Upper lobe of left lung (tissue), 4 donors: ENCODE data around the gene CD2AP.

Experiments used
- CTCF ChIP-seq, 6 experiments: fragments of 450-650 bp in 4 of 6; fragments of 200-600 bp in 2 of 6; sonication (generic) in 2 of 6; IDR thresholded peaks; one replicate each; pipeline ENCODE4 v1.5.1; 2016 to 2019; ENCODE audit warnings: antibody characterized with exemption in 6 of 6
- EP300 ChIP-seq, 4 donors: sonication (generic); formaldehyde crosslinking; IDR thresholded peaks; one replicate each; pipeline ENCODE4 v1.5.1; 2017; ENCODE audit warnings: antibody characterized with exemption in 4 of 4, control low read depth in 2 of 4
- POLR2A ChIP-seq, 4 donors: fragments of 450-650 bp; IDR thresholded peaks; one replicate each; pipeline ENCODE4 v1.5.1; 2016 to 2017; ENCODE audit warnings: antibody characterized with exemption in 4 of 4, mild to moderate bottlenecking in 2 of 4
- POLR2AphosphoS5 ChIP-seq, 2 donors: sonication (generic); formaldehyde crosslinking; IDR thresholded peaks; one replicate each; pipeline ENCODE4 v1.5.1; 2017; ENCODE audit warnings: antibody characterized with exemption in 2 of 2

- TF ChIP-seq POLR2AphosphoS5 (IDR thresholded peaks at IDR 0.05) (no peak), POLR2A (IDR thresholded peaks at IDR 0.05) (no peak), CTCF (IDR thresholded peaks at IDR 0.05) (no peak), EP300 (IDR thresholded peaks at IDR 0.05) (no peak)
These were observed 17.6 kb downstream of the CD2AP start for GRCh38 chr6:47495207-47495606.
